Measurements from ENCODE around the gene SCYL1. TPM values are rescaled to one million over a fixed set of nuclear protein-coding genes. Genes with fewer than 3 reads are reported as not detected.

Gene SCYL1
- total and polyA plus RNA-seq, 2 experiments from 2014 or later, result 52.7 to 66.1 TPM

DNA sequence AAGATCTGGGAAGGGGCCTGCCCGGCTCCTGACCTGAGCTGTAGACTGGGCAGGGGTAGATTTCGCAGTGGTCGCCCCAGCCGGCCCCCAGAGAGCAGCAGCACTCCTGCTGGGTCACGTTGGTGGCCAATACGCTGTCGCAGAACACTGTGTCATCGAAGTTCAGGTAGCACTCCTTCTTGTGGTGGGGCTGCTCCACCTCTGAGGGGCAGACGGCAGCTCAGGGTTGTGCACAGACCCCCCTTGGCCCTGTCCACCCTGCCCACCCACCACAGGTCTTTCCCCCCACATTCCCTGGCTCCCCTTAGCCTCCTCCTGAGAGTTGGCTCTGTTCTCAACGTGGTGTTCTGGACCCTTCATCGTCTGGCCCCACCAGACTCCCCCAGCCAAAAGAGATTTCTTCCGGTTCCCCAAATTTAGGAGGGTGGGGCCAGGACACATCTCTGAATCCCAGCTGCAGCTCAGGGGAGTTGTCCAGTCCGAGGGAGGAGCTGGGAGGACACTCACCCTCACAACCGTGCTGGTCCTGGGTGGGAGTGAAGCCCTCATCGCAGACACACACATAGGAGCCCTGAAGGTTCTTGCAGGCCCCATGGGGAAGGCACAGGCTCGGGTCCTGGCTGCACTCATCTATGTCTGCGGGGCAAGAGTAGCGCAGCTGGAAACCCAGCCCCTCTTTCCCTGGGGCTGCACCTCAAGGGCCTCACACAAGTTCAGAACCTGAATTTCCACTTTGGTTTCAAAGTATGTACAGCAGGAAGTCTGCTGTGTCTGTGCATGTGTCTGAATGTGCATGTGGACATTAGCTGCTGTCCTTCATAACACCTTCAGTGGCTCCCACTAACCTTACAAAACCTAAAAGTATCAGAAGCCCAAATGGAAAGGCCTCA, 16.5 kb downstream of the SCYL1 start (continued):
- TF ChIP-seq, protein P1, sequence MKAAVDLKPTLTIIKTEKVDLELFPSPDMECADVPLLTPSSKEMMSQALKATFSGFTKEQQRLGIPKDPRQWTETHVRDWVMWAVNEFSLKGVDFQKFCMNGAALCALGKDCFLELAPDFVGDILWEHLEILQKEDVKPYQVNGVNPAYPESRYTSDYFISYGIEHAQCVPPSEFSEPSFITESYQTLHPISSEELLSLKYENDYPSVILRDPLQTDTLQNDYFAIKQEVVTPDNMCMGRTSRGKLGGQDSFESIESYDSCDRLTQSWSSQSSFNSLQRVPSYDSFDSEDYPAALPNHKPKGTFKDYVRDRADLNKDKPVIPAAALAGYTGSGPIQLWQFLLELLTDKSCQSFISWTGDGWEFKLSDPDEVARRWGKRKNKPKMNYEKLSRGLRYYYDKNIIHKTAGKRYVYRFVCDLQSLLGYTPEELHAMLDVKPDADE (IDR thresholded peaks at IDR 0.05), result no peak

DNA sequence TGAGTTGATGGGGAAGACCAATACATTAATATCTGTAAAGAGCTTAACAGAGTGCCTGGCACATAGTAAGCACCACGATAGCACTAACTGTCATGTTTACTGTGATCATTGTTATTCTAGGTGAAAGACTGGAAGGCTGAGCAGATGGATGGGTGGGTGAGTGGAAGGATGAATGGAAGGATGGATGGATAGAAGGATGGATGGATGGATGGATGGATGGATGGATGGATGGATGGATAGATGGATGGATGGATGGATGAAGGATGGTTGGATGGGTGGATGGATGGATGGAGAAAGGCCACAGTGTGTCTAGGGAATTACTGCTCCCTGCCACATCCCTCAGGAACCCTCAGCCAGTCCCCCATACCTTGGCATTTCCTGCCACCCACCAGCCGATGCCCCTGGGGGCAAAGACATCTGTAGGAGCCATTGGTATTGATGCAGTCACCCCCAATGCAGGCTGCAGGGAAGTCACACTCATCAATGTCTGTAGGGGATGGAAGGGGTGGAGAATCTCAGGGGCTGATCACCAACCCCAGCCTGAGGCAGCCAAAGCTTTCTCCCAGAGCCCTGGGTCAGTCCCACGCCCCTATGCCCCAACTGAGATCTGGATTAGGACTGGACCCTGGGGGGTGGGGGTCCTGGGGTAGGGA, 18.0 kb downstream of the SCYL1 start:
- Histone ChIP-seq H3K79me2 (replicated peaks; ENCODE audit: insufficient read depth) (no peaks in the 10 kb centered on the region), H2AFZ (no peak overlapping the region), H3K4me1 (ENCODE audit: insufficient read depth) (peaks cover 13% of the 10 kb centered on the region), H3F3A (replicated peaks; ENCODE audit: low read depth) (peaks cover 29% of the 10 kb centered on the region), H3K4me3 (no peak overlapping the region), H4K20me1 (replicated peaks; ENCODE audit: insufficient read depth) (0 out of 2 replicates have a peak, but pooled peaks cover 3% of the 10 kb centered on the region), H3K4me2 (no peak overlapping the region), H3K36me3 (ENCODE audit: insufficient read depth) (no peaks in the 10 kb centered on the region), H3K27ac (ENCODE audit: low read depth) (no peak overlapping the region), H3K27me3 (ENCODE audit: insufficient read depth) (peaks cover 65% of the 10 kb centered on the region), H3K9me2 (ENCODE audit: insufficient read depth) (no peaks in the 10 kb centered on the region)
- Mint-ChIP-seq H3K27ac (no peak overlapping the region), H3K9me3 (no peaks in the 10 kb centered on the region; the same call in 2 of the 3 replicates), H3K4me1 (peaks cover 11% of the 10 kb centered on the region), H3K27me3 (ENCODE audit: insufficient read depth, low read depth, poor library complexity) (peaks cover 48% of the 10 kb centered on the region), H3K4me3 (no peak overlapping the region; the same call in 2 of the 3 replicates), H3K36me3 (ENCODE audit: low read depth) (no peaks in the 10 kb centered on the region; the same call in 2 of the 3 replicates)
- ATAC-seq, result no peak
- no peak for DNase-seq (ENCODE audit: low spot score)
- TF ChIP-seq ZNF114 (CRISPR knock-in tag; IDR thresholded peaks at IDR 0.05) (no peak), POLR2AphosphoS5 (IDR thresholded peaks at IDR 0.05; ENCODE audit: low read depth) (no peak), ZNF331 (CRISPR knock-in tag; IDR thresholded peaks at IDR 0.05; ENCODE audit: low read depth) (no peak), JUNB (IDR thresholded peaks at IDR 0.05; ENCODE audit: unreplicated experiment) (no peak), EZH2phosphoT487 (IDR thresholded peaks at IDR 0.05; ENCODE audit: unreplicated experiment) (no peak)
- TF ChIP-seq, protein P2, sequence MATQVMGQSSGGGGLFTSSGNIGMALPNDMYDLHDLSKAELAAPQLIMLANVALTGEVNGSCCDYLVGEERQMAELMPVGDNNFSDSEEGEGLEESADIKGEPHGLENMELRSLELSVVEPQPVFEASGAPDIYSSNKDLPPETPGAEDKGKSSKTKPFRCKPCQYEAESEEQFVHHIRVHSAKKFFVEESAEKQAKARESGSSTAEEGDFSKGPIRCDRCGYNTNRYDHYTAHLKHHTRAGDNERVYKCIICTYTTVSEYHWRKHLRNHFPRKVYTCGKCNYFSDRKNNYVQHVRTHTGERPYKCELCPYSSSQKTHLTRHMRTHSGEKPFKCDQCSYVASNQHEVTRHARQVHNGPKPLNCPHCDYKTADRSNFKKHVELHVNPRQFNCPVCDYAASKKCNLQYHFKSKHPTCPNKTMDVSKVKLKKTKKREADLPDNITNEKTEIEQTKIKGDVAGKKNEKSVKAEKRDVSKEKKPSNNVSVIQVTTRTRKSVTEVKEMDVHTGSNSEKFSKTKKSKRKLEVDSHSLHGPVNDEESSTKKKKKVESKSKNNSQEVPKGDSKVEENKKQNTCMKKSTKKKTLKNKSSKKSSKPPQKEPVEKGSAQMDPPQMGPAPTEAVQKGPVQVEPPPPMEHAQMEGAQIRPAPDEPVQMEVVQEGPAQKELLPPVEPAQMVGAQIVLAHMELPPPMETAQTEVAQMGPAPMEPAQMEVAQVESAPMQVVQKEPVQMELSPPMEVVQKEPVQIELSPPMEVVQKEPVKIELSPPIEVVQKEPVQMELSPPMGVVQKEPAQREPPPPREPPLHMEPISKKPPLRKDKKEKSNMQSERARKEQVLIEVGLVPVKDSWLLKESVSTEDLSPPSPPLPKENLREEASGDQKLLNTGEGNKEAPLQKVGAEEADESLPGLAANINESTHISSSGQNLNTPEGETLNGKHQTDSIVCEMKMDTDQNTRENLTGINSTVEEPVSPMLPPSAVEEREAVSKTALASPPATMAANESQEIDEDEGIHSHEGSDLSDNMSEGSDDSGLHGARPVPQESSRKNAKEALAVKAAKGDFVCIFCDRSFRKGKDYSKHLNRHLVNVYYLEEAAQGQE (IDR thresholded peaks at IDR 0.05; ENCODE audit: unreplicated experiment), result no peak
- TF ChIP-seq, protein P3, sequence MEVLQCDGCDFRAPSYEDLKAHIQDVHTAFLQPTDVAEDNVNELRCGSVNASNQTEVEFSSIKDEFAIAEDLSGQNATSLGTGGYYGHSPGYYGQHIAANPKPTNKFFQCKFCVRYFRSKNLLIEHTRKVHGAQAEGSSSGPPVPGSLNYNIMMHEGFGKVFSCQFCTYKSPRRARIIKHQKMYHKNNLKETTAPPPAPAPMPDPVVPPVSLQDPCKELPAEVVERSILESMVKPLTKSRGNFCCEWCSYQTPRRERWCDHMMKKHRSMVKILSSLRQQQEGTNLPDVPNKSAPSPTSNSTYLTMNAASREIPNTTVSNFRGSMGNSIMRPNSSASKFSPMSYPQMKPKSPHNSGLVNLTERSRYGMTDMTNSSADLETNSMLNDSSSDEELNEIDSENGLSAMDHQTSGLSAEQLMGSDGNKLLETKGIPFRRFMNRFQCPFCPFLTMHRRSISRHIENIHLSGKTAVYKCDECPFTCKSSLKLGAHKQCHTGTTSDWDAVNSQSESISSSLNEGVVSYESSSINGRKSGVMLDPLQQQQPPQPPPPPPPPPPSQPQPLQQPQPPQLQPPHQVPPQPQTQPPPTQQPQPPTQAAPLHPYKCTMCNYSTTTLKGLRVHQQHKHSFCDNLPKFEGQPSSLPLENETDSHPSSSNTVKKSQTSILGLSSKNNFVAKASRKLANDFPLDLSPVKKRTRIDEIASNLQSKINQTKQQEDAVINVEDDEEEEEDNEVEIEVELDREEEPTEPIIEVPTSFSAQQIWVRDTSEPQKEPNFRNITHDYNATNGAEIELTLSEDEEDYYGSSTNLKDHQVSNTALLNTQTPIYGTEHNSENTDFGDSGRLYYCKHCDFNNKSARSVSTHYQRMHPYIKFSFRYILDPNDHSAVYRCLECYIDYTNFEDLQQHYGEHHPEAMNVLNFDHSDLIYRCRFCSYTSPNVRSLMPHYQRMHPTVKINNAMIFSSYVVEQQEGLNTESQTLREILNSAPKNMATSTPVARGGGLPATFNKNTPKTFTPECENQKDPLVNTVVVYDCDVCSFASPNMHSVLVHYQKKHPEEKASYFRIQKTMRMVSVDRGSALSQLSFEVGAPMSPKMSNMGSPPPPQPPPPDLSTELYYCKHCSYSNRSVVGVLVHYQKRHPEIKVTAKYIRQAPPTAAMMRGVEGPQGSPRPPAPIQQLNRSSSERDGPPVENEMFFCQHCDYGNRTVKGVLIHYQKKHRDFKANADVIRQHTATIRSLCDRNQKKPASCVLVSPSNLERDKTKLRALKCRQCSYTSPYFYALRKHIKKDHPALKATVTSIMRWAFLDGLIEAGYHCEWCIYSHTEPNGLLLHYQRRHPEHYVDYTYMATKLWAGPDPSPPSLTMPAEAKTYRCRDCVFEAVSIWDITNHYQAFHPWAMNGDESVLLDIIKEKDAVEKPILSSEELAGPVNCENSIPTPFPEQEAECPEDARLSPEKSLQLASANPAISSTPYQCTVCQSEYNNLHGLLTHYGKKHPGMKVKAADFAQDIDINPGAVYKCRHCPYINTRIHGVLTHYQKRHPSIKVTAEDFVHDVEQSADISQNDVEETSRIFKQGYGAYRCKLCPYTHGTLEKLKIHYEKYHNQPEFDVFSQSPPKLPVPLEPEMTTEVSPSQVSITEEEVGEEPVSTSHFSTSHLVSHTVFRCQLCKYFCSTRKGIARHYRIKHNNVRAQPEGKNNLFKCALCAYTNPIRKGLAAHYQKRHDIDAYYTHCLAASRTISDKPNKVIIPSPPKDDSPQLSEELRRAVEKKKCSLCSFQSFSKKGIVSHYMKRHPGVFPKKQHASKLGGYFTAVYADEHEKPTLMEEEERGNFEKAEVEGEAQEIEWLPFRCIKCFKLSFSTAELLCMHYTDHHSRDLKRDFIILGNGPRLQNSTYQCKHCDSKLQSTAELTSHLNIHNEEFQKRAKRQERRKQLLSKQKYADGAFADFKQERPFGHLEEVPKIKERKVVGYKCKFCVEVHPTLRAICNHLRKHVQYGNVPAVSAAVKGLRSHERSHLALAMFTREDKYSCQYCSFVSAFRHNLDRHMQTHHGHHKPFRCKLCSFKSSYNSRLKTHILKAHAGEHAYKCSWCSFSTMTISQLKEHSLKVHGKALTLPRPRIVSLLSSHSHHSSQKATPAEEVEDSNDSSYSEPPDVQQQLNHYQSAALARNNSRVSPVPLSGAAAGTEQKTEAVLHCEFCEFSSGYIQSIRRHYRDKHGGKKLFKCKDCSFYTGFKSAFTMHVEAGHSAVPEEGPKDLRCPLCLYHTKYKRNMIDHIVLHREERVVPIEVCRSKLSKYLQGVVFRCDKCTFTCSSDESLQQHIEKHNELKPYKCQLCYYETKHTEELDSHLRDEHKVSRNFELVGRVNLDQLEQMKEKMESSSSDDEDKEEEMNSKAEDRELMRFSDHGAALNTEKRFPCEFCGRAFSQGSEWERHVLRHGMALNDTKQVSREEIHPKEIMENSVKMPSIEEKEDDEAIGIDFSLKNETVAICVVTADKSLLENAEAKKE (CRISPR knock-in tag; IDR thresholded peaks at IDR 0.05), result no peak
- TF ChIP-seq, protein P1 (IDR thresholded peaks at IDR 0.05), result no peak
